Activated B cell treated with CpG ODN at 0.5 μM for 24 hours (primary cell): ENCODE measurements around the gene DCHS2. TPM values are rescaled to one million over a fixed set of nuclear protein-coding genes. Genes with fewer than 3 reads are reported as not detected.

Source experiments
- ATAC-seq: fragments of 200-7000 bp; cut with Tn5 transposase; one replicate; pipeline ENCODE4 v1.10.0; 2021; ENCODE audit warnings: low read depth, mild to moderate bottlenecking, moderate library complexity
- CTCF ChIA-PET: fragments of 350-600 bp; sonication (Branson Sonifier 250); formaldehyde crosslinking; loops from one replicate; lab custom pipeline; 2021; ENCODE audit warnings: antibody characterized with exemption; lab: Charles Lee
- POLR2A ChIA-PET: fragments of 350-600 bp; sonication (Branson Sonifier 250); formaldehyde crosslinking; loops from one replicate; lab custom pipeline; 2021; ENCODE audit warnings: antibody characterized with exemption; lab: Charles Lee
- DNase-seq: peaks from one replicate; pipeline ENCODE4 v3.0.0; 2022
- H3K27ac Mint-ChIP-seq: one replicate; pipeline ENCODE4 v1.8.0; 2020; ENCODE audit warnings: mixed read lengths
- H3K27me3 Mint-ChIP-seq: one replicate; pipeline ENCODE4 v1.8.0; 2021; ENCODE audit warnings: mixed read lengths
- H3K36me3 Mint-ChIP-seq: one replicate; pipeline ENCODE4 v1.8.0; 2021; ENCODE audit warnings: low read depth, mixed read lengths
- H3K4me1 Mint-ChIP-seq: one replicate; pipeline ENCODE4 v1.8.0; 2021; ENCODE audit warnings: mixed read lengths
- H3K4me3 Mint-ChIP-seq: one replicate; pipeline ENCODE4 v1.8.0; 2020; ENCODE audit warnings: mild to moderate bottlenecking, mixed read lengths
- H3K9me3 Mint-ChIP-seq: one replicate; pipeline ENCODE4 v1.8.0; 2020; ENCODE audit warnings: mixed read lengths
- intact Hi-C: fragments of 100-400 bp; cut with micrococcal nuclease; formaldehyde crosslinking; loops from one replicate; pipeline ENCODE4 v1.15.1; 2024
- total RNA-seq: library from RNA; stranded (reverse); gene quantifications from 2 replicates; pipeline ENCODE4 v1.2.3, GENCODE V29; 2022
- TF ChIP-seq, protein P1 (sequence below): fragments of 200-600 bp; IDR thresholded peaks from one replicate; pipeline ENCODE4 v1.8.0; 2022; ENCODE audit warnings: antibody characterized with exemption, mild to moderate bottlenecking

DCHS2 gene
- total RNA-seq, 1 donor from 2014 or later, result 0.13 TPM

DNA sequence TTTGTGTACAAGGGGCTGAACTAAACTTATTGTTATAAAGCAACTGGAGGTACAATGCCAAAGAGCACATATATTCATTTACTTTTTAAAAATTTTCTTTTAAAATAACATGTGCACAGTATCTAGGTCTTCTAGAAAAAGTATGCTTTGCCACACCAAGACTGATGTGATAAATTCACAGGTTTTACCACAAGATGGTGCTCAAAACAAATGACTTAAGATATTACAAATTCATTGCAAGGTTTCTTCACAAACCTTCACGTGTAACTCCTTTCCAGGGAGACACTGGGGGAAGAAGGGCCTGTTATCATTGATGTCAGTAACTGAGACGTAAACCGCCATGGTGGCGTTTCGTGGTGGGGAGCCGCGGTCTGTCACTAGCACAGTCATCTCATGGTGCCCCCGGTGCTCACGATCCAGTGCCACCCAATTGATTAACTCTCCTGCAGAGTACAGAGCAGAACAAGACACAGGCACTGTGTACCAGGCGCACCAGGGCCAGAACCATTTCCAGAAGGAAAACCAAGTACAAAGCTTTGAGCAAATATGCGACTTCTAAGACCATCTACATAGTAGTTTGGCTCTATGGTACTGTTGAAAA lies 162.2 kb downstream of the DCHS2 start:
- H3K9me3 Mint-ChIP-seq, result no peaks in the 10 kb centered on the region
- ATAC-seq, result no peak
- H3K4me3 Mint-ChIP-seq, result no peak overlapping the region
- intact Hi-C loops, result loop anchor here (1.0 kb wide), 2 partner anchors 177 to 289 kb away; no protein-coding TSS in a partner anchor
- no peak overlapping the region for H3K27ac Mint-ChIP-seq
- H3K27me3 Mint-ChIP-seq, result peaks cover 24% of the 10 kb centered on the region
- TF ChIP-seq, protein P1, sequence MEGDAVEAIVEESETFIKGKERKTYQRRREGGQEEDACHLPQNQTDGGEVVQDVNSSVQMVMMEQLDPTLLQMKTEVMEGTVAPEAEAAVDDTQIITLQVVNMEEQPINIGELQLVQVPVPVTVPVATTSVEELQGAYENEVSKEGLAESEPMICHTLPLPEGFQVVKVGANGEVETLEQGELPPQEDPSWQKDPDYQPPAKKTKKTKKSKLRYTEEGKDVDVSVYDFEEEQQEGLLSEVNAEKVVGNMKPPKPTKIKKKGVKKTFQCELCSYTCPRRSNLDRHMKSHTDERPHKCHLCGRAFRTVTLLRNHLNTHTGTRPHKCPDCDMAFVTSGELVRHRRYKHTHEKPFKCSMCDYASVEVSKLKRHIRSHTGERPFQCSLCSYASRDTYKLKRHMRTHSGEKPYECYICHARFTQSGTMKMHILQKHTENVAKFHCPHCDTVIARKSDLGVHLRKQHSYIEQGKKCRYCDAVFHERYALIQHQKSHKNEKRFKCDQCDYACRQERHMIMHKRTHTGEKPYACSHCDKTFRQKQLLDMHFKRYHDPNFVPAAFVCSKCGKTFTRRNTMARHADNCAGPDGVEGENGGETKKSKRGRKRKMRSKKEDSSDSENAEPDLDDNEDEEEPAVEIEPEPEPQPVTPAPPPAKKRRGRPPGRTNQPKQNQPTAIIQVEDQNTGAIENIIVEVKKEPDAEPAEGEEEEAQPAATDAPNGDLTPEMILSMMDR, result no peak
- DNase-seq, result no peak
- CTCF ChIA-PET, result interaction anchor here (1.0 to 6.1 kb wide), 4 partner anchors 99 to 224 kb away, joined by 3 to 43 read pairs (median 6); no protein-coding TSS in a partner anchor
- peaks cover 11% of the 10 kb centered on the region for H3K4me1 Mint-ChIP-seq
- H3K36me3 Mint-ChIP-seq, result no peaks in the 10 kb centered on the region
- POLR2A ChIA-PET, result no interaction called here

DNA sequence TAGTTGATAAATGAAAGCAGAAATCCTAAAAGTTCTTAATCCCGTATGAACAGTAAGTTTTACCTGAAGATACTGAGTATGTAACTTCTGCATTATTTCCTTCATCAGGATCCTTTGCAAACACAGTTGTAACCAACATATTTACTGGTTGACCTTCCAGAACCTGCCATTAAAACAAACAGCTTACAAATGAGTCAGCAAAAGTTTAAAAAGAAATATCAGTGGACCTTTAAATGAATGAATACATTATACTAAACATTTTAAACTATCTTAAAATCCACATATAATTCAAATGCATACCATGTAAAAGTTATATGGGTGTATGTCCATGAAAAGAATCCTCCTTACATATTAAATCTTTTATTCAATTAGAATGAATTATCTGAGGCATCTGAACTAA lies 163.6 kb downstream of the DCHS2 start:
- DNase-seq, result no peak
- H3K27me3 Mint-ChIP-seq, result peaks cover 27% of the 10 kb centered on the region
- no peak for ATAC-seq
- ChIA-PET POLR2A (no interaction called here), CTCF (interaction anchor here (0.8 to 6.1 kb wide), 2 partner anchors 179 to 295 kb away, joined by 4 to 43 read pairs; no protein-coding TSS in a partner anchor)
- H3K4me1 Mint-ChIP-seq, result peaks cover 8% of the 10 kb centered on the region
- no peak overlapping the region for H3K27ac Mint-ChIP-seq
- no peak overlapping the region for H3K4me3 Mint-ChIP-seq
- intact Hi-C loops, result no loop called here
- no peaks in the 10 kb centered on the region for H3K9me3 Mint-ChIP-seq
- H3K36me3 Mint-ChIP-seq, result no peaks in the 10 kb centered on the region
- TF ChIP-seq, protein P1, result no peak

DNA sequence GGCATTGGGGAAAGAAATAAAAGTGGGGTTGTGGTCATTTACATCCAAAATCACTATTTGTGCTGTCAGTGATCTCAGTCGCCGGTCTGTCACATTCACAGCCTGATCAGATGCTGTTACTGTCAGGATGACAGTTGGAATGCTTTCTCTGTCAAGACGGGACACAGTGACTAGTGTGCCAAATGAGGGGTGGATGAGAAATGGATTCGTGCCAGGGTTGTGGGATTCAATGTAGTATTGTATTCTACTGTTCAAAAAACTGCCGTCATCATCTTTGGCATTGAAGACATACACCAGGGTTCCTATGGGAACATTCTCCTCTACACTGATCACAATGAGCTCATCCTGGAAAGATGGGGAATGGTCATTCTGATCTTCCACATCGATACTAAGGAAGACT lies 171.1 kb downstream of the DCHS2 start:
- DNase-seq (no peak), ATAC-seq (no peak)
- Mint-ChIP-seq H3K4me1 (no peaks in the 10 kb centered on the region), H3K27me3 (peaks cover 14% of the 10 kb centered on the region), H3K9me3 (peaks cover 7% of the 10 kb centered on the region), H3K27ac (no peak overlapping the region), H3K4me3 (no peak overlapping the region), H3K36me3 (no peaks in the 10 kb centered on the region)
- intact Hi-C loops, result no loop called here
- ChIA-PET POLR2A (no interaction called here), CTCF (no interaction called here)
- TF ChIP-seq, protein P1, result no peak

DNA sequence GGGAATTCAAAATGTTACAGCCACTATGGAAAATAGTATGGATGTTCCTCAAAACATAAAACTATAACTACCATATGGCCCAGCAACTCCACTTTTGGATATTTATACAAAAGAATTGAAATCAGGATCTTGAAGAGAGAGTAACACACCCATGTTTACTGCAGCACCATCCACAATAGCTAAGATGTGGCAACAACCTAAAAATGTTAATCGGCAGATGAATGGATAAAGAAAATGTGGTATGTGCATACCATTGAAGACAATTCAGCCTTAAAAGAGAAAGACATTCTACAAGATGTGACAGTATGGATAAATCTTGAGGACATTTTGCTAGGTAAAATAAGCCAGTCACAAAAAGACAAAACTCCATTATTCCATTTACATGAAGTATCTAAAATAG lies 171.9 kb downstream of the DCHS2 start:
- peaks cover 14% of the 10 kb centered on the region for H3K27me3 Mint-ChIP-seq
- TF ChIP-seq, protein P1, result no peak
- intact Hi-C loops, result no loop called here
- no peaks in the 10 kb centered on the region for H3K36me3 Mint-ChIP-seq
- no peaks in the 10 kb centered on the region for H3K4me1 Mint-ChIP-seq
- H3K9me3 Mint-ChIP-seq, result peaks cover 7% of the 10 kb centered on the region
- no peak for ATAC-seq
- no peak for DNase-seq
- POLR2A ChIA-PET, result no interaction called here
- no peak overlapping the region for H3K4me3 Mint-ChIP-seq
- CTCF ChIA-PET, result no interaction called here
- no peak overlapping the region for H3K27ac Mint-ChIP-seq

DNA sequence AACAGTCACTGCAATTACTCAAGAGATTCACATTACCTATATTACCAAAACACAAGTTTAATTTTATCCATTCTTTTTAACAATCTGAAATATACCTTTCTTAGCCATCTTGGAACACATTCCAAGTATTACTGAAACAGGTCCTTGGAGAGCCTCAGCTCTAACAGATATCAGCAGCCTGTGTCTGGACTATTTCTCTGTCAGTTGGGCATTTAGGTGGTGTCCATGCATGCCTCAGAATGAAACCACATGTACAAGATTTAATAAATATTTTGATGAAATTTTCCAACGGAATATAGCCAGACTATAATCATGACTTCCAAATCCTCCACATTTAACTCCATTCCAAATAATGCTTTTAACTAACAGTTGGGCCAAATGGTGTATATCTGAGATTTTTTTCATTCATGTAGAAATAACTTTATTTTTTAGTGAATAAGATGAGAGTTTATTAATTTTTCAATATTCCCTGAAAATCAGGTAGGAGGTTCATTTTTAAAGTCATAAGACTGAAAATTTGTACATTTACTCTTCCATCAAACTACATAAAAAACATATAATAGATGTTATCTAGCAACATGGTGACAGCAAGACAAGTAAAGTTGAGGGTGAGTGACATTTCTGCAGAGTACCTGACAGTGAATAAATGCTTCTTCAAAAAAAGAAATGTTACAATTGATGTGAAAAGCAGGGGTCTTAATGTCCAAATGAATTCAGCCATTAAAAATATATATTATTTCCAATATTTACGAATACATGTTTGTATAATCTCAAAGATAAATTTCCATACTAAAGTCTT lies 174.2 kb downstream of the DCHS2 start:
- H3K27me3 Mint-ChIP-seq, result peaks cover 11% of the 10 kb centered on the region
- intact Hi-C loops, result no loop called here
- no peak for DNase-seq

More for the DNA sequence above, 174.2 kb downstream of the DCHS2 start:
- ATAC-seq, result no peak
- TF ChIP-seq, protein P1, result no peak
- no peak overlapping the region for H3K27ac Mint-ChIP-seq
- no peaks in the 10 kb centered on the region for H3K36me3 Mint-ChIP-seq
- CTCF ChIA-PET, result no interaction called here
- POLR2A ChIA-PET, result no interaction called here
- no peaks in the 10 kb centered on the region for H3K4me1 Mint-ChIP-seq
- peaks cover 7% of the 10 kb centered on the region for H3K9me3 Mint-ChIP-seq
- H3K4me3 Mint-ChIP-seq, result no peak overlapping the region
